ENCODE results near the gene ZBTB45.

- TF ChIP-seq CREB1 (CRISPR knock-in tag; IDR thresholded peaks at IDR 0.05) (no peak), CTCF (IDR thresholded peaks at IDR 0.05) (no peak), SP1 (CRISPR knock-in tag; conservative IDR thresholded peaks at IDR 0.05) (no peak), ZNF396 (CRISPR knock-in tag; IDR thresholded peaks at IDR 0.05; ENCODE audit: borderline replicate concordance) (no peak), FOXJ3 (CRISPR knock-in tag; IDR thresholded peaks at IDR 0.05; ENCODE audit: borderline replicate concordance) (no peak), ESRRA (CRISPR knock-in tag; IDR thresholded peaks at IDR 0.05; ENCODE audit: borderline replicate concordance) (no peak), PREB (CRISPR knock-in tag; IDR thresholded peaks at IDR 0.05; ENCODE audit: borderline replicate concordance) (no peak), ELF4 (CRISPR knock-in tag; IDR thresholded peaks at IDR 0.05; ENCODE audit: low read depth) (no peak), SMAD4 (CRISPR knock-in tag; IDR thresholded peaks at IDR 0.05) (no peak), SMAD3 (CRISPR knock-in tag; IDR thresholded peaks at IDR 0.05; ENCODE audit: borderline replicate concordance) (no peak), ETV6 (CRISPR knock-in tag; IDR thresholded peaks at IDR 0.05) (no peak)
- TF ChIP-seq, protein P1, sequence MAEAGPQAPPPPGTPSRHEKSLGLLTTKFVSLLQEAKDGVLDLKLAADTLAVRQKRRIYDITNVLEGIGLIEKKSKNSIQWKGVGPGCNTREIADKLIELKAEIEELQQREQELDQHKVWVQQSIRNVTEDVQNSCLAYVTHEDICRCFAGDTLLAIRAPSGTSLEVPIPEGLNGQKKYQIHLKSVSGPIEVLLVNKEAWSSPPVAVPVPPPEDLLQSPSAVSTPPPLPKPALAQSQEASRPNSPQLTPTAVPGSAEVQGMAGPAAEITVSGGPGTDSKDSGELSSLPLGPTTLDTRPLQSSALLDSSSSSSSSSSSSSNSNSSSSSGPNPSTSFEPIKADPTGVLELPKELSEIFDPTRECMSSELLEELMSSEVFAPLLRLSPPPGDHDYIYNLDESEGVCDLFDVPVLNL (CRISPR knock-in tag; IDR thresholded peaks at IDR 0.05; ENCODE audit: borderline replicate concordance, low read depth) = no peak
- TF ChIP-seq, protein P2, sequence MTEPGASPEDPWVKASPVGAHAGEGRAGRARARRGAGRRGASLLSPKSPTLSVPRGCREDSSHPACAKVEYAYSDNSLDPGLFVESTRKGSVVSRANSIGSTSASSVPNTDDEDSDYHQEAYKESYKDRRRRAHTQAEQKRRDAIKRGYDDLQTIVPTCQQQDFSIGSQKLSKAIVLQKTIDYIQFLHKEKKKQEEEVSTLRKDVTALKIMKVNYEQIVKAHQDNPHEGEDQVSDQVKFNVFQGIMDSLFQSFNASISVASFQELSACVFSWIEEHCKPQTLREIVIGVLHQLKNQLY (CRISPR knock-in tag; IDR thresholded peaks at IDR 0.05) = no peak
- TF ChIP-seq, protein P3, sequence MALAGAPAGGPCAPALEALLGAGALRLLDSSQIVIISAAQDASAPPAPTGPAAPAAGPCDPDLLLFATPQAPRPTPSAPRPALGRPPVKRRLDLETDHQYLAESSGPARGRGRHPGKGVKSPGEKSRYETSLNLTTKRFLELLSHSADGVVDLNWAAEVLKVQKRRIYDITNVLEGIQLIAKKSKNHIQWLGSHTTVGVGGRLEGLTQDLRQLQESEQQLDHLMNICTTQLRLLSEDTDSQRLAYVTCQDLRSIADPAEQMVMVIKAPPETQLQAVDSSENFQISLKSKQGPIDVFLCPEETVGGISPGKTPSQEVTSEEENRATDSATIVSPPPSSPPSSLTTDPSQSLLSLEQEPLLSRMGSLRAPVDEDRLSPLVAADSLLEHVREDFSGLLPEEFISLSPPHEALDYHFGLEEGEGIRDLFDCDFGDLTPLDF (CRISPR knock-in tag; IDR thresholded peaks at IDR 0.05) = no peak
These were observed 50.2 kb downstream of the ZBTB45 start for GRCh38 chr19:58469241-58470013.

All from WTC11 (cell line).